ENCODE results near the gene FBH1. TPM values are rescaled to one million over a fixed set of nuclear protein-coding genes. Genes with fewer than 3 reads are reported as not detected.

Gene FBH1
- polyA plus RNA-seq, 1 donor from 2014 or later: 41.1 TPM

- no peaks in the 10 kb centered on the region for H3K9me2 ChIP-seq (ENCODE audit: insufficient read depth, low read length)
- no peaks in the 10 kb centered on the region for H3K79me2 ChIP-seq (replicated peaks; ENCODE audit: insufficient read depth, low read length)
- H4K20me1 ChIP-seq (ENCODE audit: insufficient read depth): no peaks in the 10 kb centered on the region
- H3K9me3 ChIP-seq (ENCODE audit: low read length): no peaks in the 10 kb centered on the region
- TF ChIP-seq CTCF (IDR thresholded peaks at IDR 0.05; ENCODE audit: poor library complexity, severe bottlenecking): no peak
- no peak for TF ChIP-seq TAF1 (IDR thresholded peaks at IDR 0.05; ENCODE audit: low read depth)
- TF ChIP-seq POLR2AphosphoS5 (IDR thresholded peaks at IDR 0.05): no peak
- TF ChIP-seq EZH2 (IDR thresholded peaks at IDR 0.05; ENCODE audit: borderline replicate concordance, insufficient read depth, low read length, poor library complexity, severe bottlenecking): no peak
- no peak for TF ChIP-seq RAD21 (conservative IDR thresholded peaks at IDR 0.05)
- TF ChIP-seq SMC3 (conservative IDR thresholded peaks at IDR 0.05; ENCODE audit: poor library complexity): no peak
- TF ChIP-seq MXI1 (conservative IDR thresholded peaks at IDR 0.05; ENCODE audit: poor library complexity, severe bottlenecking): no peak
- TF ChIP-seq, protein P1, sequence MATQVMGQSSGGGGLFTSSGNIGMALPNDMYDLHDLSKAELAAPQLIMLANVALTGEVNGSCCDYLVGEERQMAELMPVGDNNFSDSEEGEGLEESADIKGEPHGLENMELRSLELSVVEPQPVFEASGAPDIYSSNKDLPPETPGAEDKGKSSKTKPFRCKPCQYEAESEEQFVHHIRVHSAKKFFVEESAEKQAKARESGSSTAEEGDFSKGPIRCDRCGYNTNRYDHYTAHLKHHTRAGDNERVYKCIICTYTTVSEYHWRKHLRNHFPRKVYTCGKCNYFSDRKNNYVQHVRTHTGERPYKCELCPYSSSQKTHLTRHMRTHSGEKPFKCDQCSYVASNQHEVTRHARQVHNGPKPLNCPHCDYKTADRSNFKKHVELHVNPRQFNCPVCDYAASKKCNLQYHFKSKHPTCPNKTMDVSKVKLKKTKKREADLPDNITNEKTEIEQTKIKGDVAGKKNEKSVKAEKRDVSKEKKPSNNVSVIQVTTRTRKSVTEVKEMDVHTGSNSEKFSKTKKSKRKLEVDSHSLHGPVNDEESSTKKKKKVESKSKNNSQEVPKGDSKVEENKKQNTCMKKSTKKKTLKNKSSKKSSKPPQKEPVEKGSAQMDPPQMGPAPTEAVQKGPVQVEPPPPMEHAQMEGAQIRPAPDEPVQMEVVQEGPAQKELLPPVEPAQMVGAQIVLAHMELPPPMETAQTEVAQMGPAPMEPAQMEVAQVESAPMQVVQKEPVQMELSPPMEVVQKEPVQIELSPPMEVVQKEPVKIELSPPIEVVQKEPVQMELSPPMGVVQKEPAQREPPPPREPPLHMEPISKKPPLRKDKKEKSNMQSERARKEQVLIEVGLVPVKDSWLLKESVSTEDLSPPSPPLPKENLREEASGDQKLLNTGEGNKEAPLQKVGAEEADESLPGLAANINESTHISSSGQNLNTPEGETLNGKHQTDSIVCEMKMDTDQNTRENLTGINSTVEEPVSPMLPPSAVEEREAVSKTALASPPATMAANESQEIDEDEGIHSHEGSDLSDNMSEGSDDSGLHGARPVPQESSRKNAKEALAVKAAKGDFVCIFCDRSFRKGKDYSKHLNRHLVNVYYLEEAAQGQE (IDR thresholded peaks at IDR 0.05; ENCODE audit: borderline replicate concordance): no peak
- no peak for TF ChIP-seq EP300 (conservative IDR thresholded peaks at IDR 0.05; ENCODE audit: poor library complexity, severe bottlenecking)
- no peak overlapping the region for H2AFZ ChIP-seq (ENCODE audit: low read depth, low read length)
- H3K4me3 ChIP-seq (ENCODE audit: low read length): no peak overlapping the region
- no peaks in the 10 kb centered on the region for H3K27me3 ChIP-seq (ENCODE audit: insufficient read depth, low read depth, low read length)
- H3K27ac ChIP-seq (ENCODE audit: low read length): no peak overlapping the region
- H3F3A ChIP-seq (ENCODE audit: insufficient read depth, low read length, poor library complexity, severe bottlenecking): no peaks in the 10 kb centered on the region
- no peak overlapping the region for H3K4me2 ChIP-seq (ENCODE audit: low read length)
- no peak overlapping the region for H3K9ac ChIP-seq (ENCODE audit: low read length)
- no peaks in the 10 kb centered on the region for H3K36me3 ChIP-seq (ENCODE audit: insufficient read depth, low read length)
Measured at GRCh38 chr10:5855979-5856700, 33.9 kb upstream of the FBH1 start.

GRCh38 chr10:5856701-5857004 lies 33.4 kb upstream of the FBH1 start:
- H3K36me3 ChIP-seq (ENCODE audit: insufficient read depth, low read length): no peaks in the 10 kb centered on the region
- no peaks in the 10 kb centered on the region for H4K20me1 ChIP-seq (ENCODE audit: insufficient read depth)
- no peak overlapping the region for H2AFZ ChIP-seq (ENCODE audit: low read depth, low read length)
- H3K79me2 ChIP-seq (replicated peaks; ENCODE audit: insufficient read depth, low read length): no peaks in the 10 kb centered on the region
- no peak overlapping the region for H3K4me2 ChIP-seq (ENCODE audit: low read length)
- H3K9me3 ChIP-seq (ENCODE audit: low read length): no peaks in the 10 kb centered on the region
- H3K4me3 ChIP-seq (ENCODE audit: low read length): no peak overlapping the region
- no peak overlapping the region for H3K27ac ChIP-seq (ENCODE audit: low read length)
- no peak overlapping the region for H3K9ac ChIP-seq (ENCODE audit: low read length)
- no peaks in the 10 kb centered on the region for H3K9me2 ChIP-seq (ENCODE audit: insufficient read depth, low read length)
- TF ChIP-seq, protein P1 (IDR thresholded peaks at IDR 0.05; ENCODE audit: borderline replicate concordance): no peak
- TF ChIP-seq TAF1 (IDR thresholded peaks at IDR 0.05; ENCODE audit: low read depth): no peak
- TF ChIP-seq POLR2AphosphoS5 (IDR thresholded peaks at IDR 0.05): no peak
- no peak for TF ChIP-seq RAD21 (conservative IDR thresholded peaks at IDR 0.05)
- TF ChIP-seq SMC3 (conservative IDR thresholded peaks at IDR 0.05; ENCODE audit: poor library complexity): no peak
- TF ChIP-seq CTCF (IDR thresholded peaks at IDR 0.05; ENCODE audit: poor library complexity, severe bottlenecking): no peak
- H3K27me3 ChIP-seq (ENCODE audit: insufficient read depth, low read depth, low read length): no peaks in the 10 kb centered on the region
- H3F3A ChIP-seq (ENCODE audit: insufficient read depth, low read length, poor library complexity, severe bottlenecking): no peaks in the 10 kb centered on the region

All from neural cell (in vitro differentiated cells).